ENCODE results near the gene LPO. TPM values are rescaled to one million over a fixed set of nuclear protein-coding genes. Genes with fewer than 3 reads are reported as not detected.

Gene LPO
- total and polyA plus RNA-seq, 2 experiments from 2014 or later, result not detected

DNA sequence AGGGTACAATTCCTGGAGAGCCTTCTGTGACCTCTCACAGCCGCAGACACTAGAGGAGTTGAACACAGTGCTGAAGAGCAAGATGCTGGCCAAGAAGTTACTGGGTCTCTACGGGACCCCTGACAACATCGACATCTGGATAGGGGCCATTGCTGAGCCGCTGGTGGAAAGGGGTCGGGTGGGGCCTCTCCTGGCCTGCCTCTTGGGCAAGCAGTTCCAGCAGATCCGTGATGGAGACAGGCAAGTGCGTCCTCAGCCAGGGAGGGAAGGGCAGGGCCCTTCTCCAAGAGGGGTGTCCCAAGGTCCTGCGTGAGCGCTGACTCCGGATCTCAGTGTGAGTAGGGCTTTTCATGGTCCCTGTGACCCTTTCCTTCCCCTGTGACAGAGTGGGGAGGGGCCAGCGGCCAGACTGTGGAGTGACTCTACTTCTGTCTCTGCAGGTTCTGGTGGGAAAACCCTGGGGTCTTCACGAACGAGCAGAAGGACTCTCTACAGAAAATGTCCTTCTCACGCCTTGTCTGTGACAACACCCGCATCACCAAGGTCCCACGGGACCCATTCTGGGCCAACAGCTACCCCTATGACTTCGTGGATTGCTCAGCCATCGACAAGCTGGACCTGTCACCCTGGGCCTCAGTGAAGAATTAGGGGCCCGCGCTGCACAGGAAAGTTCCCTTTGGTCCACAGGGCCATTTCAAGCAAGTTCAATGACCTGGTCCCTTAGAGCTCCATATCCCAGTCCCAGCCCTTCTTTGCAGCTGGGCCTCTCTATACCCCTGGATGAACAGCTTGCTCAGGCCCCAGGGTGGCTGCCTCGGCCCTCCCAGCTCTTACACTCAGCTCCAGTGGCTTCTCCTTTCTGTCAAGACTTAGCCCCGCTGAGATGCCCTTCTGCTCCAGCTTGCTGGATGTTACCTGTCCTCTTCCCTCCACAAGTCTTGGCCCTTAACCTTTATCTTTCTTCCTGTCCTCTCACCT, 29.3 kb downstream of the LPO start:
- DNase-seq (ENCODE audit: low read depth in 1 of 2, low spot score in 1 of 2), result no peak
- H3K36me3 ChIP-seq, result no peaks in the 10 kb centered on the region
- H3K27me3 ChIP-seq, result peaks cover 13% of the 10 kb centered on the region
- H3K4me1 ChIP-seq (ENCODE audit: low read depth), result no peaks in the 10 kb centered on the region
- TF ChIP-seq, protein P1, sequence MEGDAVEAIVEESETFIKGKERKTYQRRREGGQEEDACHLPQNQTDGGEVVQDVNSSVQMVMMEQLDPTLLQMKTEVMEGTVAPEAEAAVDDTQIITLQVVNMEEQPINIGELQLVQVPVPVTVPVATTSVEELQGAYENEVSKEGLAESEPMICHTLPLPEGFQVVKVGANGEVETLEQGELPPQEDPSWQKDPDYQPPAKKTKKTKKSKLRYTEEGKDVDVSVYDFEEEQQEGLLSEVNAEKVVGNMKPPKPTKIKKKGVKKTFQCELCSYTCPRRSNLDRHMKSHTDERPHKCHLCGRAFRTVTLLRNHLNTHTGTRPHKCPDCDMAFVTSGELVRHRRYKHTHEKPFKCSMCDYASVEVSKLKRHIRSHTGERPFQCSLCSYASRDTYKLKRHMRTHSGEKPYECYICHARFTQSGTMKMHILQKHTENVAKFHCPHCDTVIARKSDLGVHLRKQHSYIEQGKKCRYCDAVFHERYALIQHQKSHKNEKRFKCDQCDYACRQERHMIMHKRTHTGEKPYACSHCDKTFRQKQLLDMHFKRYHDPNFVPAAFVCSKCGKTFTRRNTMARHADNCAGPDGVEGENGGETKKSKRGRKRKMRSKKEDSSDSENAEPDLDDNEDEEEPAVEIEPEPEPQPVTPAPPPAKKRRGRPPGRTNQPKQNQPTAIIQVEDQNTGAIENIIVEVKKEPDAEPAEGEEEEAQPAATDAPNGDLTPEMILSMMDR (IDR thresholded peaks at IDR 0.05; ENCODE audit: low read depth, low read length), result no peak
- no peak overlapping the region for H3K27ac ChIP-seq
- no peak overlapping the region for H3K4me3 ChIP-seq
- H3K9me3 ChIP-seq (ENCODE audit: low read depth), result no peaks in the 10 kb centered on the region

DNA sequence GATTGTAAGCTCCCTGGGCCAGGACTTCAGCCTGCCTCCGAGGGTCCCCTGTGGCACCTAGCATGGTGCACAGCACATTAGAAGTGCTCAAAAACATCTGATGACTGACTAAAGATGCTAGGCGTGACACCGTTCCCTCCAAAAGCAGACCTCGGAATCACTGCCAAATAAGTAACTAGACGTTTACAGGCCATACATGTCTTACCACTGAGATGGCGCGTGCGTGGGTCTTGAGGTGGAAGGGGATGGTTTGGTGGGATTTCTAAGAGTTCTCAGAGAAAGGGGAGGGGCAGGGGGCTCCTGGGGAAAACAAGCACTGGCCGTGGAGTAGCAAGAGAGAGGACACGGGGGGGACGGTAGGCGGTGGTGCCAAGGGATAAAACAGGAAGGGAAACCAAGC, 29.9 kb downstream of the LPO start:
- TF ChIP-seq, protein P1 (IDR thresholded peaks at IDR 0.05; ENCODE audit: low read depth, low read length), result no peak
- no peaks in the 10 kb centered on the region for H3K36me3 ChIP-seq
- H3K4me1 ChIP-seq (ENCODE audit: low read depth), result no peaks in the 10 kb centered on the region
- DNase-seq (ENCODE audit: low read depth in 1 of 2, low spot score in 1 of 2), result no peak
- no peaks in the 10 kb centered on the region for H3K9me3 ChIP-seq (ENCODE audit: low read depth)
- H3K27me3 ChIP-seq, result peaks cover 6% of the 10 kb centered on the region
- H3K4me3 ChIP-seq, result no peak overlapping the region
- H3K27ac ChIP-seq, result no peak overlapping the region

DNA sequence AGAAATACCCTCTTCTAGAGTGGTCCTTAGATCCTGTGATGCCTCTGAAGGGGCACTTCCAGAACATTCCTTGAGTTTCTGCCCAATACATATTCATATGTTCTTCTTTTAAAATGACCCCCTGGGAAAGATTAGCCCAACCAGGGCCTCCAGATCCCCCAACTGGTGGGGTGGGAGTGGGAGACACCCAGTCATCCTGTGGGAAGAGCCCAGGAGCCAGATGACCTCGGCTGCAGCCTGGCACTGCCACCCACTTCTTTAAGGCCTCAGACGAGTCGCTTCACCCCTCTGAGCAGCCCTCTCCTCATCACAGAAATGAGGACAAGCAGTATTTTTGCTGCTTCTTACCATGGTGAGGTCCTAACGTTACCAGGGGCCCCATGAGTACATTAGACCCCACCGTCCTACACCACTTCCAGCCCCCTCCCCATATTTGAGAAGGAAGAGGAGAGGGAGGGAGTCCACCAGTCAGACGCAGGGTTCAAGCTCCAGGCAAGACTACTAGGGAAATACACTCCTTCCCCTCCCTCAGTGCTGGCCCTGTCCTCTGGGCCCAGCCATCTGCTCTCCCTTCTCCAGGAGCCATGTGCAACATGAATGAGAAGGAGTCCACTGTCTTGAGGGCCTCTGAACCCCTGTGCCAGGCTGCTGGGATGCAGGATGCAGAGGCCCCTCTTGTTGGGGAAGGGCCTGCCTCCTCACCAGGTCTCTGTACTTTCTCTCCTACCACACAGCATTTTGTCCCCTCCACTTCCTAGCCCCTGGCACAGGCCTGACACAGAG, 30.6 kb downstream of the LPO start:
- DNase-seq (ENCODE audit: low read depth in 1 of 2, low spot score in 1 of 2), result no peak
- TF ChIP-seq, protein P1 (IDR thresholded peaks at IDR 0.05; ENCODE audit: low read depth, low read length), result no peak

DNA sequence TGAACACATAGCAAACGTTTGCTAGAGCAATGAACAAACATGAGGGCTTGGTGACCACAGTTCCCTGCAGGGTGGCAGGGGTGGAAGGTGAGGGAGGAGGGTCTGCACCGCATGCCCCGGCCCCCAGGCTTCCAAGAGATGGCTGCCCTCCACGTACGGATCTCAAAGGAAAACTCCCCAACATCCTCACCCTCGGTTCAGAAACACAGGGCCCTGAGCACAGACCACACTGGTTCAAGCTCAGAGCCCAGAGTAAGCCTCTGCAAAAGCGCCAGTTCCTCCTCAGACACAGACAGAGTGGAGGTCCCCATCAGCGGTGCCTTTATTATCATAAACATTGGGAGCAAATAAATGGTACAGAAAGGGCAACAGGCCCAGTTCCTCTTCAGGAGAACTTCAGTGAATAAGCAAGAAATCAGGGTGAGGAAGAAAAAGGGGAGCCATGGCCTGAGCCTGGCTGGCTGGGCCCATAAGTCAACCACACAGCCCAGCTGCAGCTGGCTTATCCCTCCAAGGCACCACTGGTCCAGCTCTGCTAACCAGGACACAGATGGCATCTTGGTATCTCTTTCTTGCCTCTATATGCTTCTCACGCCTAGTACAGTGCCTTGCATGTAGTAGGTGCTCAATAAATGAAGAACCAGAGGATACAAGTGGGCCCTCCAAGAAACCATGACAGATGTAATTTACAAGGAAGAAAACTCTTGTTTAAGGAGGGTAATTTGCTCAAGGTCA, 31.3 kb downstream of the LPO start:
- DNase-seq (ENCODE audit: low read depth in 1 of 2, low spot score in 1 of 2), result no peak
- H3K27me3 ChIP-seq, result no peaks in the 10 kb centered on the region
- TF ChIP-seq, protein P1 (IDR thresholded peaks at IDR 0.05; ENCODE audit: low read depth, low read length), result no peak

More for the DNA sequence above, 30.6 kb downstream of the LPO start:
- peaks cover under 1% of the 10 kb centered on the region for H3K27me3 ChIP-seq
- no peak overlapping the region for H3K27ac ChIP-seq
- no peak overlapping the region for H3K4me3 ChIP-seq
- H3K4me1 ChIP-seq (ENCODE audit: low read depth), result no peaks in the 10 kb centered on the region
- H3K36me3 ChIP-seq, result no peaks in the 10 kb centered on the region
- no peaks in the 10 kb centered on the region for H3K9me3 ChIP-seq (ENCODE audit: low read depth)

More for the DNA sequence above, 31.3 kb downstream of the LPO start:
- Histone ChIP-seq H3K9me3 (ENCODE audit: low read depth) (no peaks in the 10 kb centered on the region), H3K4me1 (ENCODE audit: low read depth) (no peaks in the 10 kb centered on the region), H3K36me3 (no peaks in the 10 kb centered on the region), H3K27ac (no peak overlapping the region), H3K4me3 (no peak overlapping the region)

All from cardiac muscle cell (in vitro differentiated cells and primary cell).